Measurements from ENCODE around the gene PDAP1. TPM values are rescaled to one million over a fixed set of nuclear protein-coding genes. Genes with fewer than 3 reads are reported as not detected.

Gene PDAP1
- total and polyA plus RNA-seq, 9 of the 15 experiments (the other 6 are each of a cell fraction or from before 2014, with no cell fraction given), result 10.2 to 315 (median 129) TPM

GRCh38 chr7:99374111-99375064 lies 34.0 kb downstream of the PDAP1 start, which contains the start of gene ARPC1B (continued):
- TF ChIP-seq PRPF4 (IDR thresholded peaks at IDR 0.05; ENCODE audit: insufficient read depth, low read depth, low read length, poor library complexity, severe bottlenecking) (no peak), CEBPZ (IDR thresholded peaks at IDR 0.05; ENCODE audit: borderline replicate concordance, low read depth, low read length) (no peak), THRB (CRISPR knock-in tag; conservative IDR thresholded peaks at IDR 0.05) (no peak), ZNF507 (tag; conservative IDR thresholded peaks at IDR 0.05) (no peak), FIP1L1 (IDR thresholded peaks at IDR 0.05; ENCODE audit: low read depth, low read length, poor library complexity, severe bottlenecking) (no peak), JUND (IDR thresholded peaks at IDR 0.05; ENCODE audit: borderline replicate concordance, low read depth, low read length) (no peak; the same call in 1 of the 2 replicates), JUND (tag; IDR thresholded peaks at IDR 0.05; ENCODE audit: borderline replicate concordance, low read depth, low read length) (no peak), SNAPC5 (CRISPR knock-in tag; IDR thresholded peaks at IDR 0.05) (no peak), DDX20 (tag; IDR thresholded peaks at IDR 0.05; ENCODE audit: low read depth) (no peak), HNRNPUL1 (IDR thresholded peaks at IDR 0.05; ENCODE audit: low read length) (no peak), CBX8 (IDR thresholded peaks at IDR 0.05; ENCODE audit: borderline replicate concordance, extremely low read depth, low read depth, low read length, poor library complexity, severe bottlenecking) (no peak), LCOR (CRISPR knock-in tag; IDR thresholded peaks at IDR 0.05) (no peak), MYNN (IDR thresholded peaks at IDR 0.05) (no peak), MYNN (CRISPR knock-in tag; IDR thresholded peaks at IDR 0.05) (no peak), PHB2 (IDR thresholded peaks at IDR 0.05; ENCODE audit: low read depth) (no peak), FUS (optimal IDR thresholded peaks at IDR 0.05; ENCODE audit: low read depth, low read length) (peak; percentile 61), ZBTB8A (IDR thresholded peaks at IDR 0.05; ENCODE audit: partially characterized antibody) (no peak), ATF2 (CRISPR knock-in tag; IDR thresholded peaks at IDR 0.05) (no peak), RNF2 (IDR thresholded peaks at IDR 0.05) (no peak), NFATC3 (IDR thresholded peaks at IDR 0.05) (no peak), ZNF121 (CRISPR knock-in tag; conservative IDR thresholded peaks at IDR 0.05) (no peak; the same call in 1 of the 2 replicates), SREBF2 (CRISPR knock-in tag; IDR thresholded peaks at IDR 0.05) (no peak)

Data from K562 (cell line).